ENCODE measurements around the gene IFI27L2.

The IFI27L2 gene

DNA sequence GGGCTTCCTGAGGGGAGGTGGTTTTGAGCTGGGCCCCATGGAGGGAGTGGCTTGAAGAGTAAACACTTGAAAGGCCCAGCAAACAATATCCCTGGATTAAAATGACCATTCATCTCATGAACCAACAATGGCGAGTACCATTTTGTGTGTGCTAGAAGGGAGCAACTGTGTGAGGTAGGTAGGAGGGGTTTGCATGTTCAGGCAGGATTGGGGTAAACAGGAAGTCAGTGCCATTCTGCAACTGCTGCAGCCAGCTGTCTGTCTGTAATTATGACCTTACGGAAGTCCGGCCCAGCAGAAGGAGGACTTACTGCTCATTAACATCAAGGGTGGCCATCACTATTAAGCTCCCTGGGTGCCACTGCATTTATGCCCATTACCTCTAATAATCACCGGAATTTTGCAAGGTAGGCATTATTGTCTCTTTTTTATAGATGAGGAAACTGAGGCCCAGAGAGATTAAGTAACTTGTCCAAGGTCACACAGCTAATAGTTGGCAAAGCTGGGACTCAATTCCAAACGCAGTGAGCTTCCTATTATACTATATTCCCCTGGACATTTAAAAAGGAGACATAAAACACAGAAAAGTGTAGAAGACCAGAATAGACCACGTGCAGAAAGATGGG is 16.6 kb upstream of the IFI27L2 start:
- DNase-seq = peak in 1 of 2 donors; percentile 6

DNA sequence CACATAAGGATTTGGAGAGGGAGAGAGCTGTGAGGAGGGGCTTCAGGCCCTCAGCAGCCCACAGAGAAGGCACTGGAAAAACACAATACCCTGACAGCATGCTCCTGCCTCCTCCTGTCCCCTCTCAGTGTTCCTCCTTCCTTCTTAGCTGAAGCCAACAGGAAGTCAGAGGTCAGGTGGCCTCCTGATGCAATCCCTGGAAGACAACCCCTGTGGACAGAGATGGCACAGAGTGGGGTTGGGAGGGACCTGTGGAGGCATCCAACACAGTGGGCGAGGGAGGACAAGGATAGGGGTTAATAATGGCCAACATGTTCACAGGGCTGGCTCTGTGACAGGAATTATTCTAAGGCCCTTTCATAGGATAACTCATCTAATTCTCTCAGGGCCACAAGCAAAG is 15.4 kb upstream of the IFI27L2 start:
- DNase-seq = peak; percentile 27 to 56

DNA sequence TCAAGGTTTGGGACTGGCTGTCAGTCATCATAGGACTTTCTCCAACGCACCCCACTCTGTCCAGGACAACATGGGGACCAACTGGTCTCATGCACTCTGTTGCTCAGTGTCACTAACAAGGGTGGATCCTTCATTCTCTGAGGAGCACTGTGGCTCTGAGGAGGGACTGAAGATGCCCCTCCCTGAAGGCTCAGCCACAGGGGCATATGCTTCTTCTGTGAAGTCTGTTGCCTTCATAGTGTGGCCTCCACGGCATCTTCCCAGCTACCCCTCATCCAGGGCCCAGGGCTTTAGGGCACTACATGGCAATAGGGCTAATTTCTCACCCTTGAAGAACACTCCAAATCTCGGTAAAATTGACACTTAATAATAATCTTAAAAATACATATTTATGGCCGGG is 14.3 kb upstream of the IFI27L2 start:
- no peak for DNase-seq

DNA sequence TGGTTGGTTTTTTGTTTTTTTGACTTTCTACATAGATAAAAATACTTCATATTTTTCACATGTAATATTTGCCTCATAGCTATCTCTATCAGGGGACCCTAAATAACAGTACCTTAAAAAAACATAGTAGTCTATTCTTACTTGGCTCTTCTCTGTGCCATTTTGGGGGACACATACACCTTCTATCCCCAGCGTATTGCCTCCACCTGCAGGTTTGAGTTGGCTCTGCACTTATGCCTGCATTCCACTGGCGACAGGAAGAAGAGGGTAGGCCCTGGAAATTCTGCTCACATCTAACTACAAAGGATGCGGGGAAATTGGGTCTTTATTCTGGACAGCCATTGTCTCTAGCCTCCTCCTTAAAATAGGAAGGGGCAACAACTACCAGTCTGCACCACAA is 13.8 kb upstream of the IFI27L2 start:
- no peak for DNase-seq

DNA sequence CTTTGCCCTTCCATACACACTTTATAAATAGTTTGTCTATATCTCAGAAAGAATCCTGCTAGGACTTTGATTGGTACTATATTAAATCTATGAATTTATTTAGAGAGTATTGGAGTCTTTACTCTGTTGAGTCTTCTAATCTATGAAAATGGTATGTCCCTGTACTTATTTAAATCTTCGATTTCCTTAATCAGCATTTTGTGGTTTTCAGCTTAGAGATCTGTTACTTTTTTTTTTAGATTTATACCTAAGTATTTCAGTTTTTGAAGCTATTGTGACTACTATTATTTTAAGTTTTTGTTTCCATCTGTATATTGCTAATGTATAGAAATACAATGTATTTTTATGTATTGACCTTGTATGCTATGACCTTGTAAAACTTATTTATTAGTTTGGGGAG is 13.4 kb upstream of the IFI27L2 start:
- DNase-seq = no peak

DNA sequence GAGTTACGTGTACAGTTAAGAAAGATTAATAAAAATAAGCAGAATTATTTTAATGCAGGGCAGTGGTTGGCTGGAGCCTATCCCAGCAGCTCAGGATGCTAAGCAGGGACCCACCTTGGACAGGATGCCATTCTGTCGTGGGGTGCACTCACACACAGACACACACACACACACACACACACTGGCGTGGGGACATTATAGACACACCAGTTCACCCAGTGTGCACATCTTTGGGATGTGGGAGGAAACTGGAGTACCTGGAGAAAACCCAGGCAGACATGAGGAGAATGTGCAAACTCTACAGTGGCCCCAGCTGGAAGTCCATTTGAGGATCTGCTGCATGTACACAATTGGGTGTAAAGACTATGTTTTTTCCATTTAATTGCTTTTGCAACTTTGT is 12.8 kb upstream of the IFI27L2 start:
- DNase-seq = no peak

DNA sequence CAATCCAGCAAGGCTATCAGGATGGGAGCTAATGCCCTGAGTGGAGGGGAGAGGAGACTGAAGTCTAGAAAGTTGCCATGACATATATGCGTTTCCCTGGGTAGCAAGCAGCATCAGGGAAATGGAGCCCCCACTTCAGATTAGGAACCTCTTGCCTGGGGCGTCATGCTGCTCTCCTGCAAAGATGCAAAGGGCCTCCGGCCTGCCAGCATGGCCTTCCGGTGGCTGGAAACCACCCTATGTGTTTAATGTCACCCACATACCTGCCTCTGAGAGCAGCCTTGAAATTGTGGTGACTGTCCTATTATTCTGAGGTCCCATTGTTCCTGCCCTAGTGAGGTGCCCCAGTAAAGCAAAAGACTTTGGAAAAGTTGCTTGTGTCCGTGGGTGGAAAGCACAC is 10.0 kb upstream of the IFI27L2 start:
- DNase-seq = no peak

DNA sequence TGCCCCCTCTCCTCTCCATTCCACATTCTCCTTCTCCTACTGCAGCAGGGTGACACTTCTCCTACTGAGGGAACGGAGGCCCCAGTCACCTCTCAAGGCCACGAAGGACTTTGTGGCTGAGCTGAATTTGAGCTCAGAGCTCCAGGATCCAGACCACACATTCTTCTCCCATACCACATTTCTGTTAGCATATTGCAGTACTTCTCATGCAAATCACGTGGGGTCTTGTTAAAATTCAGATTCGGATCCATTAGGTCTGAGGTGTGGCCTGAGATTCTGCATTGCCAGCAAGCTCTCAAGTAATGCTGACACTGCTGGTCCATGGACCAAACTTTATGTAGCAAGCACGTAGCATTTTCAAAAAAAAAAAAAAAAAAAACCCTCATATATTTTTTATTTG is 9.6 kb upstream of the IFI27L2 start:
- no peak for DNase-seq

DNA sequence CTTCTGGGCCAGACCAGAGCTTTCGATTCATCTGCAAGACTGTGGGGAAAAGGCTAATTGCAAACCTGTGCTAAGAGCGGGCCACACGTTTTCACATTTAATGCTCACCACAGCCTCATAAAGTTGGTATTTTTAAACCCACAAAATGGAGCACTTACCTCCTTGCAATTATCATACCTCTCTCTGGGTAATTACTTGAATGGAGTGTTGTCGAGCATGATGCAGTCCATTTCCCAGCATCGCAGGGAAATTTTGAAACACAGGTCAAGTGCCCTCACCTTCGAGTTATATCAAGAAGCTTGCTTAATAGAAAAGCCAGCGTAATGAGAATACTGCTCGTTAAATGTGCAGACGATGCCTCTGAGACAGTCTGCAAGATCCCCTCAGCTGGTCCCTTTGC is 8.8 kb upstream of the IFI27L2 start:
- DNase-seq = no peak

DNA sequence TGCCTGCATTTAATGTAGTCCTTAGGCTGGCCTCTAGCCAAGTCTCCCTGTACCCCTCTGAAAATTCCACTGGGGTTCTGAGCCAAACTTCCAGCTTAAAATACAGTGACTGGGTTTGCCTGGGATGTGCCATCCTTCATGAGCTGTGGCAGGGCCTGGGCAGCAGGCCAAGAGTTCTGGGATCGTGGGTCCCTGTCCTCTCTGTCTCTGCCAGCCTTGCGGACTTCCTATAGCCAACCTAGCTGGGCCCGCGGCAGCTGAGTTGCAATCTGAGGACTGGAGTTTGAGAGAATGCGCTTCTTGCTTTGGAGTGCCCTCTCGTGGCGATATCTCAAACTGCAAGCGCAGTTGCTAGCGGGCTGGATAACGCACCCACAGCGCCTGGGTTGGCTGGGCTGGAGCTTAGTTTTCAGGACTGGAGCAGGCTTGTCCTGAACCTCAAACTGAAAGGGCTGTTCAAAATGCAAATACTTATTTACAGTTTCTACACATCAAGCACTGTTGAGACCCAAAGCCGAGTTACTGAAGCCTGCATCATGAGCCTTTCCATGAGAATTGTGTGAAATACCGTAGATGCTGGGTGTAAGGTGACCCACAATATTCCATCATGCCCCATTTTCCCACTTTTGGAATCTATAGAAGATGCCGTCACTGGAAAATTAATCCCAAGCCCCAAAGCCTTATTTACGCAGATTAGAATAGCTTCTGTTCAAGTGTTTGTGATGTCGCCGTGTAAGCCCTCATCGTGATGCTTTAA is 7.3 kb upstream of the IFI27L2 start:
- DNase-seq = peak; percentile 88 to 90

DNA sequence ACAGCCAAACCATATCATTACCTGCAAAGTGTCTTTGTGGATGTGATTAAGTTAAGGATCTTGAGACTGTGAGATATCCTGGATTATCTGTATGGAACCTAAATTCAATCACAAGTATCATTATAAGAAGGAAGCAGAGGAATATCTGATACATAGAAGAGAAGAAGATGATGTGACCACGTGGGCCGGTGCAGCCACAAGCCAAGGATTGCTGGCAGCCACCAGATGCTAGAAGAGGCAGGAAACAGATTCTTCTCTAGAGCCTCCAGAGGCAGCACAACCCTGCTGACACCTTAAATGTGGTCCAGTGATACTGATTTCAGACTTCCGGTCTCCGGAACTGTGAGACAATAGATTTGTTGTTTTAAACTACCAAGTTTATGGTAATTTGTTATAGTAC is 6.1 kb upstream of the IFI27L2 start:
- DNase-seq = no peak

DNA sequence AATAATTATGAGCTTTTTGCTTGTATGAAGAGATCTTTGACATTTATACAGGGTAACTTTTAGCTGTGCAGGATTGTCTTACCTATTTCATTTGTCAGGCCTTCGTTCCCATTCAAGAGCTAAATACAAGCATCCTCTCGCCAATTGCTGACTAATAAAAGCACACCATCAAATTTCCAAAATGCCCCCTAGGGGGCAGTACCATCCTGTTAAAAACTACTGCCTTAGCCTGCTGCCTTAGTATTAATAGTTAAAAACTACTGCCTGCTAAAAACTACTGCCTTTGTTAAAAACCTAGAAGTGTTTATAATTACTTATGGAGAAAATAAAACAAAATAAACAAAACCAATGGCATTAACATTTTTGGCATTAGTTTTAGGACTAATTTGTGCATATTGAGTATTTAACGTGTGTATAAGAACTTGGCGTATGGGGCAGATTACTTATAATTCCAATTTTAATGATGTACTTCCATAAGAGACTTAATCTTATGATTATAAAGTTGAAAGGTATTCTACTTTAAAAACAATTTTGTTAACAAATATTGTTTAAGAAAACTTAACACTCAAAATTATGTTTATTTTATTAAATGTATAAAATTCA is 3.0 kb upstream of the IFI27L2 start:
- DNase-seq = peak; percentile 71 to 81

DNA sequence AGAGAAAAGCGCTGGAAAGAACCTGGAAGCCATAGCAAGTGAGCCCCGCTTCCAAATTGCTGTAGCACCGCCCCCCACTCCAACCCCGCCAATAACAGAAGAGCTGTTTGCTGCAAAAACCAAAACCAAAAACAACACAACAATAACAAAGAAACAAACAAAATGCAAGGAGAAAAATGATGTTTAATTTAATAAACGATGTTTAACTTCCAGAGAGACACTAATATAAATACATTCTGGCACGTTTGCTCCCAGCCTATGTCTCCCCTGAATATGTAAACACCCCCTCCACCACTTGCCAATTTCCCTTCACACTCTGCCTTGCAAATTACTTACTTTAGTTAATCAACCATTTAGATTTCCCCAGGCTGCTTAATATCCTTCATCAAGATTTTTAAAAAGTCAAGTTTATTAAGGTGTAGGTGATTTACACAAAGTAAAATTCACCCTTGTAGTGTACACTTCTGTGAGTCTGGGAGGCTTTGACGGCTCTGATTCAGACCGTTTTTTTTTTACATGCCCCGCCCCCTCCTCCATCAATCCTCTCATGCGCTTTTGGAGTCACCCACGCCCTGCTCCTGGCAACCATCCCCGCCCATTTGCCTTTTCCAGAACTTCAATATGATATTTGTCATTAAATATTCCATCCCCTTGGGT is 482 bp upstream of the IFI27L2 start:
- DNase-seq = peak; percentile 55 to 74

DNA sequence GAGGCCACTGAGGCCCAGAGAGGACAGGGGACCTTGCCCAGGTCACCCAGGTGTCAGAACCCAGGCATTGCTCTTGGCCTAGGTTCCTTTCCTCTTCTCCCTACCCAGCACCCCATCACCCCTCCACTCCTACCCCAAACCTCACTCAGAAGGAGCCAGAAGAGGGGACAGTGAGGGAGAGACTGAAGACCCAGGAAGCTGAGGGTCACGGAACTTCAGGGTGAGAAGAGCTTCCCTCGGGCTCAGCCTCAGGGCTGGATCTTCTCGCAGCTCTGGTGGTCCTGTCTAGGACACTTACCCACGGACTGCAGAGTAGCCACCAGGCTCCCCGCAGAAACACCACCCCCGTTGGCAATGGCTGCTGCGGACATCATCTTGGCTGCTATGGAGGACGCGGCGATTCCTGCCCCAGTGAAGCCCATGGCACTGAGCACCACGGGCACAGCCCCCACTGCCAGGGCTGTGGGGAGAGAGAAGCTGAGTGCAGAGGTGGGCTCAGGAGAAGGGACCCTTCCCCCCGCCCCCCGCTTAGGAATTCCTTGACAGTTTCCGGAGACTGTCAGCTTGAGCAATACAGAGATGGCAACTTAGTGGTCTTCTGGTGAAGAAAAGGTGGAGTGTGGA is 1.1 kb downstream of the IFI27L2 start:
- DNase-seq = no peak

DNA sequence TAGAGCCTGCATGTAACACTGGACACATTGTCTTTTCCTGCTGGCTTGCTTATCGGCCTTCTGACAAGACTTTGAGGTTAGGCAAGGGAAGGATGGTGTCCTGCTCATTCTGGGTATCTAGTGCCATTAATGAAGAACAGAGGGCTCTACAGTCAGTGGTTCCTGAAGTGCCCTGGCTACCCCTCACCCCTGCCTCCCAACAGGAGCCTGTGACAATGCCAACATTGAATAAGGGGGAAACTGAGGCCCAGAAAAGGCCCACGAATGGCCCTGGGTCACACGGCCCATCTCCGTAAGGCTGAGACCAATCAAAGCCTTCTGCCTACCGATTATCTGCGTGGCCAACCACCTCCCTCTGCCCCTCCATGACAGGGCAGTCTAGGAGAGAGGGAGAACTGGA is 2.1 kb downstream of the IFI27L2 start:
- DNase-seq = no peak

DNA sequence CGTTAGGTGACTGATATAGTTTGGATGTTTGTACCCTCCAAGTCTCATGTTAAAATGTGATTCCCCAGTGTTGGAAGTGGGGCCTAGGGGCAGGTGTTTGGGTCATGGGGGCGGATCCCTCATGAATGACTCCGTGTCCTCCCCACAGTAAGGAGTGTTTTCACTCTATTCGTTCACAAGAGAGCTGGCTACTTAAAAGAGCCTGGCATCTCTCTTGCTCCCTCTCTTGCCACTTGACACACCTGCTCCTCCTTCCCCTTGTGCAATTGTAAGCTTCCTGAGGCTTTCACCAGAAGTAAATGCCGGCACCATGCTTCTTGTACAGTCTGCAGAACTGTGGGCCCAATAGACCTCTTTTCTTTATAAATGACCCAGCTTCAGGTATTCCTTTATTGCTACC is 2.6 kb downstream of the IFI27L2 start:
- no peak for DNase-seq

DNA sequence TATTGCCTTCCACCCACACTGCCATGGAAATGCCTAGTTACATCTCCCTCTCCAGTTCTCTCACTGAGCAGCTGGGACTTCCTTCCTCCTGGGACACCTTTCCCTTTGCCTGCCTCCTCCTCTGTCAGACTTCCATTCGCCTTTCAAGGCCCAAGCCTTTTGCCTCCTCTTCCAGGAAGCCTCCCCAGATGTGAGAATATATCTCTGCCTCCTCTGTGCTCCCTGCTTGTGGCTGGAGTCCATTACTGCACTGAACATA is 3.1 kb downstream of the IFI27L2 start:
- no peak for DNase-seq

DNA sequence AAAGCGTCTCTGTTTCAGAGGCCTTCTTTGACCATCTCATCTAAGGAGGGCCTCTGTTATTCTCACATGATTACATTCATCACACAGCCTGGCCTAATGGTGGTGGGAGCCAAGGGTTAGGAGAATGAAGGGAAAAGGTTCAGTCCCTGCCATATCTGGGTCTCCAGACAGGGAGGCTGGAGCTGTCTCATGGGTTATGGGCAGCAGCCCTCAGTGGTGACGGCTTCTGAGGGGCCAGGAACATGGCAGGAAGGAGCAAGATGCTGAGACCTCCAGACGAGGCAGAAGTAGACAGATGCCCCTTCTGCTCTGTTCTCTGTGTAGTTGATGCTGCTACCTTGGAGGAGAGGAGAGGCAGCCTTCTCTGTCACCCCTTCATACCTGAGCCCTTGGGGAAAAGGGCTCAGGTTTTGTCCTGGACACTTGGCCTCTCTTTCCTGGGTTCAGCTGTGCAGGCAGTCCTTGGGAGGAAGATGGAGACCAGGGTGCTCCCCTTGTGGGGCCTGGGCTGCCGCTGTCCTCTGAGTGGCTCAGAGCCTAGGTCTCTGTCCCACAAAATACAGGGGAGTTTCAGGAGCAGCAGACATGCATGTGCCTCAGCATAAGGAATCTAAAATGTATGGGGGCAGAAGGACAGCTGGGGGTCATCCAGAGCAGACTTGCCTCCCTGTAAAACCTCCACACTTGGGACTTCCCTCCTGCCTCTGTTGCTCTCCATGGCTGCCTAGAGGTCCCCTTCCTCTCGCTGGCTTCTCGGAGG is 3.6 kb downstream of the IFI27L2 start:
- DNase-seq = no peak

DNA sequence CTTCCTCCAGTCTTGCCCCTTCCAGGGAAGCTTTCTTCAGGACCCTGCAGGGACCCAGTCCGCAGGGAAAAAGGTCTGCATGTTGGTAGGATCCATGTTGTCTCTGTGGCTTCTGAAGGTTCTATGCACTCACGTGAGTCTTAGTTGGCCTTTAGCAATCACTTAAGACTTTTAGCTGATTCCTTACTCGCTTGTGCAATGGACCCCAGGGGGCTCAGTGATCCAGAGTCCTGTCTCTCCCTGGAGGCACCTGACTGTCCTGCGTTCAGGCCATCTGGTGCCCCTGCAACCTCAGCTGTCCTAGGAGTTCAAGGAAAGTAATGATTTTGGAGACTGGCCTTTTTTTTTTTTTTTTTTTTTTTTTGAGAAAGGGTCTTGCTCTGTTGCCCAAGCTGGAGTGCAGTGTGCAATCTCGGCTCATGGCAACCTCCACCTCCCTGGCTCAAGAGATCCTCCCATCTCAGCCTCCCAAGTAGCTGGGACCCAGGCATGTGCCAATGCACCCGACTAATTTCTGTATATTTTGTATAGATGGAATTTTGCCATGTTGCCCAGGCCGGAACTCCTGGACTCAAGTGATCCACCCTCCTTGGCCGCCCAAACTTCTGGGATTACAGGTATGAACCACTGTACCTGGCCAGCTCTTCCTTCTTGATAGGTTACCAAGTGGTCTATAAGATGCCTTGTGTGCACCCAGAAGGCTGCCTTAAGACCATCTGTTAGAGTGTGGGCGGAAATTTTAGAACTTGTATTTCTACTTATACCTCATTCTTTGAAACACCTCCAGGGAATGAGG is 4.6 kb downstream of the IFI27L2 start:
- no peak for DNase-seq

DNA sequence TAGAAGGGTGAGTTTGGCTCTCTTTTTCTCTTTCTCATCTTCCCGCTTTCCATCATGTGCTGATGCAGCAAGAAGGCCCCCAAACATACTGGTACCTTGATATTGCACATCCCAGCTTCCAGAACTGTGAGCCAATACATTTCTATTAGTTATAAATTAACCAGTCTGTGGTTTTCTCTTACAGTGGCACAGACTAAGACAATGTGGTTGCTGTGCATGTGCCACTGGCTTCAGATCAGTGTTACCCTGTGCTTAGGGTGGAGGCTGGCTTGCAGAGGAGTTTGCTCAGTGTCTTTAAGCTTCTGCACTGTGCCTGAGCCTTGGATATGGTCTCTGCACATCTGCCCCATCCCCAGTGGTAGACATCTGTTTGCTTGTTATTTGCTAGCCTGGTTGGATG is 5.5 kb downstream of the IFI27L2 start:
- no peak for DNase-seq

DNA sequence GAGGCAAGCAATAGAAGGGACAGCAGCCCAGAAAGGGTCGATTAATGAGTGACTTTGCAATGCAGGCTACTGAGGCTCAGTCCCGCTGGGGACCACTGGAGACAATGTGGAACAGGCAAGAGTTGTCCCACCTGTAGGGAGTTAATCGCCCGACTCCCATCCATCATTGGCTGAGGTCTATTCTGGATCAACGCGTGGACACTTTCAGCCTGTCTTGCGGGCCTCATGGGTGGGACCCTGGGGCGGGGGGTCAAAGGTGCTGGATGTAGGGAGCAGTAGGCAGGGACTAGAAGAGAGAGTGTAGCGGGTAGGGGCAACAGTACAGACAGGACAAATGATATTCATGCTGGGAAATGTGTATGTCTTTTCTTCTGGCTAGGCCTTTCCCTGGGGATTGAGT is 6.1 kb downstream of the IFI27L2 start:
- DNase-seq = no peak

DNA sequence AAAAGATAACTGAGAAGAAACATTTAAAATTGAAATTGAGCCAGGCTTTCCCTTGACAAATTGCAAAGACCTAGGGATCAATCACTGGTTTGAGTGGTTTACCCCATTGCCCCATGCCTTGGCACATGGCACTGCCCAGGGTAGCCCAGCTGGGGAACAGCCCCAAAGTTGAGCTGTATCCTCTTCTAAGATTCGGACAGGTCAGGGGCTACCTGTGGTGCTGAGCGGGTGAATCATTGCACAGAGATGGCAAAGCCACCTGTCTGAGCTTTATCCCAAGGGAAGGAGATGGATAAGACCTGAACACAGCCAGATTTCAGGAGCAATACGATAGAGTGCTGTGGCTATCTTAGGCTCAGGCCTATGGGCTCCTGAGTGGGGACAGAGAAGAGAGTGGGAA is 7.0 kb downstream of the IFI27L2 start:
- DNase-seq = no peak

All from inflammatory macrophage (primary cell).